NCI-H345 (cell line): ENCODE measurements around the gene ELAC1.
"Not testable (repeated sequence)": the region's sequence is repeated elsewhere in the genome, so short reads cannot be mapped to it uniquely, and the experiment has no call there.

ENCODE experiments used
- DNase-seq: peaks from one replicate; lab custom pipeline; 2025; lab: John Stamatoyannopoulos, UW

ELAC1 gene, protein sequence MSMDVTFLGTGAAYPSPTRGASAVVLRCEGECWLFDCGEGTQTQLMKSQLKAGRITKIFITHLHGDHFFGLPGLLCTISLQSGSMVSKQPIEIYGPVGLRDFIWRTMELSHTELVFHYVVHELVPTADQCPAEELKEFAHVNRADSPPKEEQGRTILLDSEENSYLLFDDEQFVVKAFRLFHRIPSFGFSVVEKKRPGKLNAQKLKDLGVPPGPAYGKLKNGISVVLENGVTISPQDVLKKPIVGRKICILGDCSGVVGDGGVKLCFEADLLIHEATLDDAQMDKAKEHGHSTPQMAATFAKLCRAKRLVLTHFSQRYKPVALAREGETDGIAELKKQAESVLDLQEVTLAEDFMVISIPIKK

DNA sequence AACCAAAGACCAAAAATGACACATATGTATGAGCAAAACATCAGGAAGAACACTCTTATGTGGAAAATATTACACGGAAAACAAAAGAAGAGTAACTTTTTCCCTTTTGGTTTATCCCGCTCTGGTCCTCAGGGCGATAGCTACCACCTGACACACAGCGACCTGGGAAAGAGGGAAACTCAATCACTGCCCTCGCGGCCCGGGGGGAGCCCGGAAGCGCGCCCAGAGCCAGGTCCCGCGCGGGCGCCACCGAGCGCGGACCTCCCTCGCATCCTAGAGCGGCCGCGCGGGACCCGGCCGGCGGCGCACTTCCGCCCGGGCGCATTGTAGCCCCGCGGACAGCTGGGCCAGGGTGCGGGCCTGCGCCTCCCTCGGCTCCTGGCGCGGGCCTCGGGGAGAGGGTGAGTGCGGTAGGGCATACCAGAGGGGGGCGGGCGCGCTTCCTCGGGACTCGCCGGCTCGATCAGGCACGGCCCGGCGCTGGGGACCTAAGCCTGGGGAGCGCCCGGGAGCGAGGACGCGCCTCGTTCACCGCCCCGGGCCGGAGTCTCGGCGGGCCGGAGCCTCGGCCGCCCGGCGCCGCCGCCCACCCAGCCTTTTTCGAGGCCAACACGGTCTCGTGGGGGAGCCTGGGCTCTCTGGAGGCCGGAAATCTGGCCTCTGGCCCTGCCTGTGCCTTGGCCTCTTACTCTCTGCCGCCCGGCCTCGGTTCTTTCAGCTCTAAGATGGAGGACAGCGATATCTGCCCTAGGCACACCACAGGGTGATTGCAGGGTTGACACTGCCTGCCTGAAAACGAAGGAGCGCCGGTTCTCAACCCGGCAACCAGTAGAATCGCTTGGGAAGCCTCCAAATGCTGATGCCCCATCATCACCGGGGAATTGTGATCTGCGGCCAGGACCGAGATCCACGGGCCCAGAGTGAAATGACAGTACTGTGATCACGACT is at the start of gene ELAC1:
Gene ELAC1 (plus strand): TSS at position 327 of the 948 bp plus-strand sequence. CDS start 6,365 bp downstream, outside the sequence.
- peak; percentile 89 for DNase-seq

DNA sequence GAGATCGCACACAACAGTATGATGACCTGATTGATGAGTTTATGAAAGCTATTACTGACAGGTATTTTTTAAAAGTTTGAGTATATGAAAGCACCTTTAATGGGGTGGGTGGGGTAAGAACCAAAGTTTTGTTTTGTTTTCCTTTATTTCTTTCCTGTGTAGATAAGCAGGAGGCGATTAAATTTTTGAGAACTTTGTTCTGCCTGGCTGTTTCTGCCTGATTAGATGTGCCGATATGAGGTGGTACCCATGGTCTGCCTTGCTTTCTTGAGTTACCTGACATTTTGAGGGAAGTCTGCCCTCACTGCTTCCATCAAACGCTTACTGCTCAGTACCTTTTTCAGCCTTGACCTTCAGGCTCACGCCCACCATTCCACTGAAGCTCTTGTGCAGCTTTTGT is 49.7 kb upstream of the ELAC1 start:
- no peak for DNase-seq

DNA sequence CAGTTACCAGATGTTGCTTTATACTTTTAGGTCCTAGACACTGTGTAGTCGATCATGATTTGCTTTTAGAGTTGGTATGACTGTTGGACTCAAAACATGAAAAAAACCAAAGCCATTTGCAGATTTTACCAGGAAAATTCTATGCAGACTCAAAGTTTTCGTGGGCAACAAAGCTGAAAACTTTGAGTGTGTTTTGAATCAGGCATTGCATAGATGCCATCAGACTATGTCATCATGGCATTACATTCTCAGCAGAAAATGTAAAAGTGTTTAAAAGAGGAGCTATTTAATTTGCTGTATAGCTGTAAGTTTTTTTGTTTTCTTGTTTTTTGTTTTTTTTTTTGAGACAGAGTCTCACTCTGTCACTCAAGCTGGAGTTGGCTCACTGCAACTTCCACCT is 43.5 kb upstream of the ELAC1 start:
- no peak for DNase-seq

DNA sequence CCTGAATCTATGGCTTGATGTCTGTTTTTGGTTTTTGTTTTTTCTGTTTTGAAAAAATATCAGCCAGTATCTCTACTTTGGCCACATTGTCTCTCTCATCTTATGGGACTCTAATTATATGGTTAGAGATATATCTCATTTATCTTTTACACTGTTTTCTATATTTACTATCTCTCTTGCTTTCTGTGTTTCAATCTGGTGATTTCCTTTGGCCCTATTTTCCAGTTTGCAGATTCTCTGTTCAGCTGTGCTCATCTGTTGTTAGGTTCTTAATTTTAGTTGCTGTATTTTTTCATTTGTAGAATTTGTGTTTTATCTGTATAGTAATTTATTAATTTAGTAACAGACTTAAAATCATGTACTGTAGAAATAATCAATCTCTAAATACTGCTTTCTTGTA is 41.3 kb upstream of the ELAC1 start:
- DNase-seq: no peak

DNA sequence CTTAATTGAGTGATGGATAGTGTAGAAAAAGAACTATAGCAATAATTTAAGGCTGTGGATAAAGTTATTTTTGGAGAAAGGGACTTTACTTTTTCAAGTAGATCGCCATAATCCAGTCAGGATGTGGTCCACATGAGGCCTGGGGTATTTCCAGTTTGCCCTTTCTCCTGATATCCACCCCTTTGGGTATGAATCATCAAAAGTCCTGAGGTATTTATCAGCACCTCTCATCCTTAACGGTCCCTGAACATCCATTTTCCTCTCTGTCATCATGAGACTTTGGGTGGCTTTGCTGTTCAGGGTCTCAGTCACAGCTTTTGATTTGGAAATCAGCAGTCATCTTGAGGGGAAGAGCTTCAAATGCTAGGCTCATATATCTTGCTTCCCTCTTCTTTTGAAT is 39.3 kb upstream of the ELAC1 start:
- DNase-seq: no peak

DNA sequence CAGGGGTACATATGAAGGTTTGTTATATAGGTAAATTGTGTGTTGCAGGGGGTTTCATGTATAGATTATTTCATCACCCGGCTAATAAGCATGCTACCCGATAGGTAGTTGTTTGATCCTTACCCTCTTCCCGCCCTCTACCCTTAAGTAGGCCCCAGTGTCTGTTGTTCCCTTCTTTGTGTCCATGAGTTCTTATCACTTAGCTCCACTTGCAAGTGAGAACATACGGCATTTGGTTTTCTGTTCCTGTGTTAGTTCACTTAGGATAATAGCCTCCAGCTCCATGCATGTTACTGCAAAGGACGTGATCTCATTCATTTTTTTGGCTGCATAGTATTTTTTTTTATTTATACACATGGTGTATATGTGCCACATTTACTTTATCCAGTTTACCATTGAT is 34.2 kb upstream of the ELAC1 start:
- no peak for DNase-seq

DNA sequence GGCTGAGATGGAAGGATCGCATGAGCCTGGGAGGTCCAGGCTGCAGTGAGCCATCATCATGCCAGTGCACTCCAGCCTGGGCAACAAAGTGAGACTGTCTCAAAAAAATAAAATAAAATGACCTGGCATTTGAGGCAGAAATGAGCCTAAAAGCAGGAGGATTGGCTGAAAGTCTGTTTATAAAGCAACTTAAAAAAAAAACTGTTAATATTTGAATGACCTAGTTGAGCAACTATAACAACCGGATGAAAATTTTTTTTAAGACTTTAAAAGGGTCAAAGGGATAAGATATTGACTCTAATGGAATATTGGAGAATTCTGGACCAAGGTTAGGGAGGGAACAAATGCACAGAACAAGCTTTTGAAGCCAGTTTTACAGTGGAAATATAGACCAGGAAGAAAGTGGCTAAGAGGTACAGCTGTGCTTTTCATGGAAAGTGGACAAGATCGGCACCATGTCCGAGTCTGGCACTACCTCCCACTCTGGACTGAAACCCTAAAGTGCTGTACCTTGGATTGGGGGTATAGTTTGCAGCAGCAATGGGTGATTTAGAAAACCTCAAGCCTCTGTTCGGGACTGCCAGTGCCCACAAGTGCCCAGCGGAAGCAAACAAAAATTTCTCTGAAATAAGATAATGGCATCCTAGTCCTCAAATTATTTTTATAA is 33.2 kb upstream of the ELAC1 start:
- DNase-seq: no peak

DNA sequence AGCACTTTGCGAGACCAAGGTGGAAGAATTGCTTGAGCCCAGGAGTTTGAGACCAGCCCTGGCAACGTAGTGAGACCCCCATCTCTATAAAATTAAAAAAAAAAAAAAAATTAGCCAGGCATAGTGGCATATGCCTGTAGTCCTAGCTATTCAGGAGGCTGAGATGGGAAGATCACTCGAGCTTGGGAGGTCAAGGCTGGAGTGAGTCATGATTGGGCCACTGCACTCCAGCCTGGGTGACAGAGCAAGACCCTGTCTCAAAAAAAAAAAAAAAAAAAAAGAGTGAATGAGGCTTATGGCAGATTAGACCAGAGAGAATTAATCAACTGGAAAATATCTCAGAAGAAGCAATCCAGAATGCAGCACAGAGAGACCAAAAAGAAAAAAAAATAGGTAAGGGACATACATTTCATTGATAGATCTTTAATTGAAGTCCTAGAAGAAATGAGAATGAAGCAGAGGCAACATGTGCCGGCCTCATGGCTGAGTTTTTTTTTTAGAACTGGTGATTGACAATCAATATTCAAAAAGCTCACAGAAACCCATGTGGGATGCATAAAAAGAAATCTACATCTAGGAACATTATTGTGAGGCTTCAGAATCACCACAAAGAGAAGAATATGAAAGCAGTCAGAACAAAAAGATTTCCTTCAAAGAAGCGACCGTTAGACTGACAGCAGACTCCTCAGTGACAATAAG is 32.2 kb upstream of the ELAC1 start:
- DNase-seq: no peak

DNA sequence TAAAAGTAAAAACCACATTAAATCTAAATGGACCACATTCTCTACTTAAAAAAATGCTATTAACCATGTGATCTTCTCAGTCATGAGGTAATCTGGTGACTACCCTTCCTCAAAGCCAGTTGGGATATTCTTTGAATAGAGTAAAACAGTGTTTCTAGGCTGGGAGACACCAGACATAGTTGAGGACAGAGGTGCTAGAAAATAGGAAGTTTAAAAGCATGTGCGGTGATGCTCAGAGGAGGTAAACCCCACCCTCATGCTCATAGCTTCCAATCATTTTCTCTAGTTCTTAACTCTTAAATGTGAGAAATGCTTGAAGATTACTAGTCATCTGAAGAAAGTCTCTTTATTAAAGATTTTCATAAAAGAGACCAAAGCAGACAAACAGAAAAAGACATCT is 30.7 kb upstream of the ELAC1 start:
- no peak for DNase-seq

DNA sequence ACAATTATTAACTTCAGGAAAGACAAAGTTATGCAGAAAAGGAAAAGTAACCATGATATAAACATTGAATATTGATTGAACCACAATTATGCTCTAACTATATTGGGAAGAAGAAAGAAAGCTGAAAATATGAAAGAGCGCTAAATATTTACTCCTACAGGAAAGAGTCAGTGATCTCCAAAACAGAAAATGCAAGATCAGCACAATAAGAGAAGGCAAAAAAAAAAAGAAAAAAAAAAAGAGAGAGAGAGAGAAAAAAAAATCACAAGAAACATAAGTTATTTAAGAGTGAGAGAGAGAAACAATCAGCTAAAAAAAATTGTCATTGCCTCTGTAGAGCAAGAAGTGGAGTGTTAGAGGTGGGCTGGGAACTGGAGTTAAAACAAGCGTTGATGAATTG is 28.9 kb upstream of the ELAC1 start:
- no peak for DNase-seq

DNA sequence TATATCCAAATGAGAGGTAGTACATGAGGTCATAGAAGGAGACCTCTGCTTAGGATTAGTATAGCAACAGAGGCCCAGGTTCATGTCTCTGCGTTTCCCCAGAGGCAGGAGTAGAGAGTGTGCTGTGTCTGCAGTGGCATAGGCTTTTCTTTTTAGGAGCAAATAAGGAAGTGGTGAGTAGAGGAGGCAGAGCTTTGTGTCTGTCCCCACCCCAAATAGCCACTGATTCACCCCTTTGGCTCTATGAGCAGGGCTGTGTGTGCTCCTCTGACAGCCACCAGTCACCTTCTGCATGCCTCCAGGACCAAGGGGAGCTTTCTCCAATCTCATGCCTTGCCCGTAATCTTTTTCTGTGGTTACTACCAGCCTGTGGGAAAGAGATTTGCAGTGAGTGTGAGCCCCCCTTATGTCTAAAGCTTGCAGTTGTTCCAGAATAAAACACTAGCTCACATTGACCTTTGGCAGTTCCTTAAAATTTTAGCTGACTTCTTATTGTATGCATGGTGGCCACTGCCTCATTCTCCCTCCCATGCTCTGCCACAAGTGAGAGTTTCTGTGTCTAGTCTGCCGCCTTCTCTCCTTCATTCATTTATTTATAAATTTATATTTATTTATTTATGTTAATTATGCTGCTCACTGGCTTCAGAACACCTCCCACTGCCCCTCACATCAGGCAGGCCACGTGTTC is 23.5 kb upstream of the ELAC1 start:
- DNase-seq: no peak

DNA sequence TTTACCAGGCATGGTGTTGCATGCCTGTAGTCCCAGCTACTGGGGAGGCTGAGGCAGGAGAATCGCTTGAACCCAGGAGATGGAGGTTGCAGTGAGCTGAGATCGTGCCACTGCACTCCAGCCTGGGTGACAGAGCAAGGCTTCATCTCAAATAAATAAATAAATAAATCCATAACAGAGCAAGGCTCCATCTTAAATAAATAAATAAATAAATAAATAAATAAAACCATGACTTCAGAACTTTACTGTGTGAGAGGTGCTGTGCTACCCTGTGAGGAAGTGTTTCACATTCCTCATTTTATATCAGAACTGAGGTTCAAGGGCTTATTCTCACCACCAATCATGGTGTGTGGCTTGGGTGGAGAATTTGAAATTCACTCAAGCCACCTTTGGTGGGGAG is 21.9 kb upstream of the ELAC1 start:
- DNase-seq: not testable (repeated sequence)

DNA sequence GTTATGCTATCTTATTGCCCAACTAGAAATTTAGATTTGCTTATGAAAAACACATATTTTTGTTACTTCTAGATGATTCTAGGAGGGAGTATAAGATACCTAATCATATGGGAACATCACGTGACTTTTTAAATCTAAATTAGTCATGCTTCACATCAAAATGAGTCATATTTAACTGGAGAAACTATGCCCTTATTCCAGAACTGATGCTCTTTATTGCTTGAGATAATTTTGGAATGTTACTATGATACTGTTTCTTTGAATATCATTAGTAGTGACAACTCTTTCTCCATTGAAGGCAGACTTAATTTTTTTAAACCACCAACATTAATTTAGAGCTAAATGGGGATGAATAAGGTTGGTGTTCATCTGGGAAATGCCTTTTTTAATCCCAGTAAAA is 19.9 kb upstream of the ELAC1 start:
- DNase-seq: no peak

DNA sequence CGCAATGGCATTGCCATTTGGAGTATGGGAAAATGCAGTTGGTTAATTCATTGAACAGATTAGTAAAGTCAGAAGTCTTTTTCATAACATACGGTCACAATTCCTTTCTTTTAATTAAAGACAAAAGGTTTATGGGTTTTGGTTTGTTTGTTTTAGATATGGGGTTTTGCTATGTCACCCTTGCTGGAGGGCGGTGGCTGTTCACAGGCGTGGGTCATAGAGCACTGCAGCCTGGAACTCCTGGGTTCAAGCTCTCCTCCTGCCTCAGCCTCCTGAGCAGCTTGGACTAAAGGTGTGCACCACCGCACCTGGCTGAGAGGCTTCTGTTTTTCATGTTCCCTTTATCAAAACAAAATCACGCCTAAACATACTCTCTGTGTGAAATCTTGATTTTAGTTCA is 18.7 kb upstream of the ELAC1 start:
- DNase-seq: no peak

DNA sequence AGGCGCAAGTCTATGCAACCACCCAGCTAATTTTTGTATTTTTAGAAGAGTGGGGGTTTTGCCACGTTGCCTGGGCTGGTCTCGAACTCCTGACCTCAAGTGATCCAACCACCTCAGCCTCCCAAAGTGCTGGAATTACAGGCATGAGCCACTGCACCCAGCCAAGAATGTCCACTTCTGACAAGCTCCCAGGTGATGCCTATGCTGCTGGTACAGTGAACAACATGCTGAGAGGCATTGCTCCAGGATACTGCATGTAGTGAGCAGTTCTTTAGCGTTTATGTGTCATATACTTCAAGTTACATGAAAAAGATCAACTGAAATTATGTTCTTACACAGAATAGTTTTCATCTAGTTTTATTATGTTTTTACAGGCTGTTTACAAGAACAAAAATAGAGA is 17.2 kb upstream of the ELAC1 start:
- no peak for DNase-seq

DNA sequence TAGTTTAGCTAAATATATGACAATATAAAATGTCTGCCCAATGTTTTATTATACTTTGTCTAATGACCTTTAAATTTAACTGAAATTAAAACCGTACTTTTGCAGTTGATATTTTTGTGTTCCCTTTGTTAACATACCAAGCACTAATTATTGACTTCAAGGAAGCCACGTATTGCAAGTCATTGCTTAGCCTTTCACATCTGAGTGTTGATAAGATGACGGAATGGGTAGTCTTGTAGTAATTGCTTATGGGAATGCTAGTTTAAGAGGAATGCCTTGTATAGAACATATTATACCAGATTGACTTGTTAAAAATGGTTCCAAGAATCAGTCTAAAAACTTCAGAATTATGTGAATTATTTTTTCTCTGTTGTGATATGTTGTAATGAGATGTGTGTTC is 14.0 kb upstream of the ELAC1 start:
- no peak for DNase-seq

DNA sequence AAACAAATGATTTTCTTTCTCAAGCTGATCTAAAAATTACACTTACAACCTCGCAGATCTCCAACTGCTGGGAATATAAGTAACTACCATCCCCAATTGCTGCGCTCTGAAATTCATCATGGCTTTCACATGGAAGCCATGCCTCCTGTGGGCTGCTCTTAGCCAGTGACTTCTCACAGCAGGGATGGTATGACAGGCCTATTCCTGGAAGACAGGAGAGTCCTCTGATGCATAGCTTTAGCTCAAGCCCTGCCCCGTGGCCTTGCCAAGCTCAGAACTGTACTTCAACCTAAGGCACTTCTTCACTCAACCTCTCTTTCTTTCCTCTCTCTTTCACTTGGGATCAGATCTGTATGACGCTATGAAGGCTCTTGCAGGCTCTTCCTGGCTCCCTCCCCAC is 12.6 kb upstream of the ELAC1 start:
- DNase-seq: no peak

DNA sequence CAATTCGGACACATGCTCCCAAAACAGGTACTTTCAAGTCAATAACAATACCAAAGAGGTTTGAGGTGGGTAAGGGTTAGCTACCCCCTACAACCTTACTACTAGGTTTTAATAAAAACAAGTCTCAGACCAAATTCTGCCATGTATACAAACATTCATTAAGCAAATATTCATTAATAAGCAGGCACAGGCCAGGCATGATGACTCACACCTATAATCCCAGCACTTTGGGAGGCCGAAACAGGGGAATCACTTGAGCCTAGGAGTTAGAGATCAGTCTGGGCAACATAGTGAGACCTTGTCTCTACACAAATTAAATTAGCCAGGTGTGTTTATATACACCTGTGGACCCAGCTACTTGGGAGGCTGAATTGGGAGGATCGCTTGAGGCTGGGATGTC is 11.7 kb upstream of the ELAC1 start:
- DNase-seq: no peak

DNA sequence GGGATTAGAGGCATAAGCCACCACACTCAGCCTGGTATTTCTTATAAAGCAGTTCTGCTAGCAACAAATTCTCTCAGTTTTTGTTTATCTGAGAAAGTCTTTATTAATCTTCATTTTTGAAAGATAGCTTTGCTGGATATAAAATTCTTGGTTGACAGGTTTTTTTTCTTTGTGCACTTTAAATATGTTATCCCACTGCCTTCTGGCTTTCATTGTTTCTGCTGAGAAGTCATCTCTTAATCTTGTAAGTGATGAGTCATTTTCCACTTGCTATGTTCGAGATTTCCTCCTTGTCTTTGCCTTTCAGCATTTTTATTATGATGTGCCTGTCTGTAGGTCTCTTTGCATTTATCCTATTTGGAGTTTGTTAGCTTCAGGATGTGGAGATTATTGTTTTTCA is 5.9 kb upstream of the ELAC1 start:
- no peak for DNase-seq

DNA sequence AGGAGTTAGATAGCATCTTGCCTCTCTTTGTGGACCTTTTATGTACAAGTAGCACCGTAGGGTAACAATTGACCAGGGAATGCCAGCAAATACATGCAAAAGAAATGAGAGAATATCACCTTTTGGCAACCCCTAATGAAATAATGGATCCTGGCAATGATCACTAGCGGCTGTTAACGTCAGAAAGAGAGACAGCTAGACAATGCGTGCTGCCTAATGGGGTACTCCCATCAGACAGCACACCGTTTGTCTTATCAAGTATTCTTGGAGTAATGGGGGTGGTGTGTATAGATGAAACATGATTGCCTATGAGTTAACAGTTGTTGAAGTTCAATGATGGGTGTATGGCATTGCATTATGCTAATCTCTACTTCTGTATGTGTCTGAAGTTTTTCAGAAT is 1.6 kb downstream of the ELAC1 start:
- DNase-seq: no peak

DNA sequence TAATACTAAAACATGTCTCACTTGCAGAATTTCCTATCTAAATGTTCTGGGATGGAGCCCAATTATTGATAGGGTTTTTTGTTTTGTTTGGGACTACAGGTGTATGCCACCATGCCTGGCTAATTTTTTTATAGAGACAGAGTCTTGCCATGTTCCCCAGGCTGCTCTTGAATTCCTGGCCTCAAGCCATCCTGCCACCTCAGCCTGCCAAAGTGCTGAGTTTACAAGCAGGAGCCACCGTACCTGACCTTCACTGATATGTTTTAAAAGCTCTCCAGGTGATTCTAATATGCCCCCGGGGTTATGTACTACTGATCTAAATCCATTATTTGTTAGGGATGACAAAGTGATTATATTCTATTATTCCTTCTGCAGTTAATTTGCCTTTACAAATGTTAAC is 2.2 kb downstream of the ELAC1 start:
- peak; percentile 76 for DNase-seq
